PC-3 (cell line): ENCODE data around the gene FOXP1.

ENCODE experiments used
- CTCF ChIP-seq: fragments of 300-600 bp; sonication (generic); conservative IDR thresholded peaks from 2 replicates; pipeline ENCODE4 v1.5.1; 2017; ENCODE audit warnings: antibody characterized with exemption, low read depth, mild to moderate bottlenecking, low read length
- EZH2phosphoT487 ChIP-seq: fragments of 300-600 bp; sonication (generic); IDR thresholded peaks from 2 replicates; pipeline ENCODE4 v1.6.1; 2018; ENCODE audit warnings: mild to moderate bottlenecking, antibody characterized with exemption, low read length, borderline replicate concordance

GRCh38 chr3:71047616-71048531 is 535.7 kb downstream of the FOXP1 start:
- TF ChIP-seq CTCF (no peak), EZH2phosphoT487 (no peak)
